Dermis microvascular lymphatic vessel endothelial cell (primary cell): ENCODE results near the gene KCNMB4. TPM values are rescaled to one million over a fixed set of nuclear protein-coding genes. Genes with fewer than 3 reads are reported as not detected.

Source experiments
- DNase-seq, 2 donors: peaks; one replicate each; pipeline versions ENCODE4 v3.0.0 to v3.0.0-alpha.2; 2010; ENCODE audit warnings: low read depth in 2 of 2
- total RNA-seq: library from RNA; depleted of rRNA; stranded (reverse); fragments of >200 nt; gene quantifications from 2 replicates; pipeline ENCODE4 v1.2.1, GENCODE V29; 2014

The KCNMB4 gene, protein sequence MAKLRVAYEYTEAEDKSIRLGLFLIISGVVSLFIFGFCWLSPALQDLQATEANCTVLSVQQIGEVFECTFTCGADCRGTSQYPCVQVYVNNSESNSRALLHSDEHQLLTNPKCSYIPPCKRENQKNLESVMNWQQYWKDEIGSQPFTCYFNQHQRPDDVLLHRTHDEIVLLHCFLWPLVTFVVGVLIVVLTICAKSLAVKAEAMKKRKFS
- total RNA-seq, result 0.39 and 0.51 TPM in 2 replicates

DNA sequence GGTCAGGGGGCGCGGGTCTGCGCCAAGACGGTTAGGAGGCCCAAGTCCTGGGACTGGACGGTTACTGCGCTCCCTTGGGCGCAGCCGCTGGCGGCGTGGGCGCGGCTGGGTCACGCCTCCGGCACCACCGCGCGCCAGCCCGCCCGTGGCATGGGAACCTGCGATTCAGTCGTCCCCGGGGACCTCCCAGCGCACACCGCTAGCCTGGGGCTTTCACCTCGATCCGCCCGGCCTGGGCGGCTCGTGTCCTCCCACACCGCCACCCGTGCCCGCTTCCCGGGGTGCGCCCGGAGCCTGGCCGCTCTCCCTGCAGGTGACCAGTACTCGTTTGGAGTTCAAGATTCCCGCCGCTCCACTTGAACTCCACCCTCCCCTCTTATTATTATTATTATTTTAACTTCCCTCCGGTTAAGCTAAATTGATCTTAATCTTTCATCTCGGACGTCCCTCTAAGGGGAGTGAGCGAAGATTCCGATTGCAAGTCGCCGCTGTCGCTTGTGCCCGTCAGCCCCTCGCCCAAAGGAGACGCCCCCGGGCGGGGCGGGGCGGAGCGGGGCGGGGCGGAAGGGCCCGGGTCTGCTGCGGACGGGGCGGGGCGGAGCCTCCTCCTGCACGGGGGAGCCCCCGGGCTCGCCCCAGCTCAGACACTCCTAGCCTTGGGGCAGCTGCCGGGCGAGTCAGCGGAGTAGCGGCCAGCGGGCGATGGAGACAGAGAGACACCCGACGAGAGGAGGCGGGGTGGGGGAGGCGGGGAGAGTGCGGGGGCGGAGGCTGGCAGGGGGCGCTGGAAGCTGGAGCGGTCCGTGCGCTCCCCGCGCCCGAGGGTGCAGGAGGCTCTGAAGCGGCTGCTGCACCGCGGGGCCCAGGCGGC, at the start of gene KCNMB4:
TSS of gene KCNMB4 (plus strand) at position 643 of the 871 bp plus-strand sequence. CDS start 445 bp downstream, outside the sequence.
- peak in 1 of 2 donors; percentile 54 for DNase-seq

DNA sequence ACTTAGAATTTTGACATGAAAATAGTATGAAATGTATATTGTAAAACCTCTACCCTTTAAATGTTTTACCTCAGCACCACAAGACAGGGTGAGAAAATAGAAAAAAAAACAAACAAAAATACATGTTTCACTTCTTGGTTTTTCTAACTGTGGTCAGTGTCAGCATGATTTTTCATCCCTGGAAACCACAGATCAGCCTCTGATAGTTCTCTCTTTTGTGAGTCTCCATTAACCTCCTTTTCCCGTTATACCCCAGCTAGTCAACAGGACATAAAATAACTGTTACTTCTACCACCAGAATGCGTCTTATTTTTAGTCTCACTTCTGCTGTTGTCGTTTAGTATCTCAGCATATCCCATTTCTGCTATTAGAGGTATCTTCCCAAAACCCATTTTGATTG, 48.3 kb upstream of the KCNMB4 start:
- DNase-seq, result no peak

GRCh38 chr12:70319605-70320004, 46.5 kb upstream of the KCNMB4 start:
- DNase-seq, result no peak

GRCh38 chr12:70321191-70321590, 44.9 kb upstream of the KCNMB4 start:
- DNase-seq, result no peak

- no peak for DNase-seq
Measured at GRCh38 chr12:70327541-70327940, 38.5 kb upstream of the KCNMB4 start.

GRCh38 chr12:70329728-70330127, 36.4 kb upstream of the KCNMB4 start:
- no peak for DNase-seq

DNA sequence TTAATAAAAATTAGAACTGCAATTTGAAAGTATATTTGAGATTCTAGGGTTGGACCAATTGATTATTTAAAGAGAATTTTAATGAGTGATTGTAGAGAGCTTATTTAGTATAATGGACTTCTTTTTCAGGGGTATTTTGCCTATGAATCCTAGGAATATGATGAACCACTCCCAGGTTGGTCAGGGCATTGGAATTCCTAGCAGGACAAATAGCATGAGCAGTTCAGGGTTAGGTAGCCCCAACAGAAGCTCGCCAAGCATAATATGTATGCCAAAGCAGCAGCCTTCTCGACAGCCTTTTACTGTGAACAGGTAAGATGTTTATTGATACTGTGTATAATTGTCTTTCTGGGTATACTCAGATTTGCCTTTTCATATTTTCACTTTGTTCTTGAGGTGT, 35.9 kb upstream of the KCNMB4 start:
- no peak for DNase-seq

- no peak for DNase-seq
Measured at GRCh38 chr12:70332236-70332635, 33.9 kb upstream of the KCNMB4 start.

- no peak for DNase-seq
Measured at GRCh38 chr12:70334742-70335141, 31.3 kb upstream of the KCNMB4 start.

DNA sequence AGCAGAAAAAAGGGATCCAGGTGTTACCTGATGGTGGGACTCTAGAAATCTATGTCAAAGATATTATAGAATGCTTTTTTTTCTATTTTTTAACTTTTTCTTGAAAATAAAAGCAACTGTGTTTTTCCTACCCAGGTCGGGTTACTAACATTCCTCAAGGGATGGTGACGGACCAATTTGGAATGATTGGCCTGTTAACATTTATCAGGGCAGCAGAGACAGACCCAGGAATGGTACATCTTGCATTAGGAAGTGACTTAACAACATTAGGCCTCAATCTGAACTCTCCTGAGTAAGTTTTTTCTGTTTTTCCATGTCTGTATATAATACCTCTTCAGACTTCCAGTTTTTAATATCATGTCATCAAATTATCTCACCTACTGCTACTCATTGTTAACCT, 27.6 kb upstream of the KCNMB4 start:
- DNase-seq, result no peak

DNA sequence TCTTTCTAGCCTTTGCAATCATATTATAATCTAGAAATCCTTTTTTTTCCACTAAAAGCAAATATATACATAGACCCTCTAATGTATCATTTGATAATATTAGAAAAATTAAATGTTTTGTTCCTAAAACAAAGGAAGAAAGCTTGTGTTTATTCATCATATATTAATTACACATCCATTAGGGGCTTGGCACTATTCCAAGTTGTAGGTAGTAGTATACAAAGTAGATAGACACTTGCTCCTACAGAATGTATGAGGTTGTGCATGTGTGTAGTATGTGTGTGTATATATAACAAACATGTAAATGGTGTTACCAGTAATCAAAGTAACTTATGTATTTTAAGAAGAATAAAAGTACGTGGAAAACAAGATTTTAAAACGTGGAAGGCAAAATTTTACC, 15.0 kb upstream of the KCNMB4 start:
- DNase-seq, result no peak

DNA sequence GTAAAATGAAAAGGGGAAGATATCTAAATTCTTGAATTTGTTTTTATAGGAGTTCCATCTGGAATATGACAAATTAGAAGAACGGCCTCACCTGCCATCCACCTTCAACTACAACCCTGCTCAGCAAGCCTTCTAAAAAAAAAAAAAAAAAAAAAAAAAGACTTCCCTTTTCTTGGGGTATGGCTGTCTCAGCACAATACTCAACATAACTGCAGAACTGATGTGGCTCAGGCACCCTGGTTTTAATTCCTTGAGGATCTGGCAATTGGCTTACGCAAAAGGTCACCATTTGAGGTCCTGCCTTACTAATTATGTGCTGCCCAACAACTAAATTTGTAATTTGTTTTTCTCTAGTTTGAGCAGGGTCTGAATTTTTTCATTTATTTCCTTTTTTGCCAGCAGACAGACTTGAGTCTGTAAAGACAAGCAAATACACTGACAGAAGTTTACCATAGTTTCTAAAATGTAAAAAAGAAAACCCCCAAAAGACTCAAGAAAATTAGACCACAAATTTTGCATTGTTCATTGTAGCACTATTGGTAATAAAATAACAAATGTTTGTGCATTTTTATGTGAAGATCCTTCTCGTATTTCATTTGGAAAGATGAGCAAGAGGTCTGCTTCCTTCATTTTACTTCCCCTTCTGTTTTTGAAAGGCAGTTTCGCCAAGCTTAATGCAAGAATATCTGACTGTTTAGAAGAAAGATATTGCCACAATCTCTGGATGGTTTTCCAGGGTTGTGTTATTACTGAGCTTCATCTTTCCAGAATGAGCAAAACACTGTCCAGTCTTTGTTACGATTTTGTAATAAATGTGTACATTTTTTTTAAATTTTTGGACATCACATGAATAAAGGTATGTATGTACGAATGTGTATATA, 12.1 kb upstream of the KCNMB4 start:
- no peak for DNase-seq

DNA sequence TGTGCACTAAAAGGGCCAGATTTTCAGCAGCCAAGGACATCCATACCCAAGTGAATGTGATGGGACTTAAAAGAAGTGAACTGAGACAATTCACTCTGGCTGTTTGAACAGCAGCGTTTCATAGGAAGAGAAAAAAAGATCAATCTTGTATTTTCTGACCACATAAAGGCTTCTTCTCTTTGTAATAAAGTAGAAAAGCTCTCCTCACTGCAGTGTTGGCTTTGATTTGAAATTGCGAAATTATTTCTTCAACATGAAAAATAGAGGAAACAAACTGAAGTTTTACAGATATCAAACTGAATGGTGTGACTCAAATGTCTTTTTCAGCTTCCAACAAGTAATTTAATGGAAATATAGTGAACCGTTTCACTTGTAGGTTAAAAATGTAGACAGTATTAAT, 11.3 kb upstream of the KCNMB4 start:
- DNase-seq, result no peak

DNA sequence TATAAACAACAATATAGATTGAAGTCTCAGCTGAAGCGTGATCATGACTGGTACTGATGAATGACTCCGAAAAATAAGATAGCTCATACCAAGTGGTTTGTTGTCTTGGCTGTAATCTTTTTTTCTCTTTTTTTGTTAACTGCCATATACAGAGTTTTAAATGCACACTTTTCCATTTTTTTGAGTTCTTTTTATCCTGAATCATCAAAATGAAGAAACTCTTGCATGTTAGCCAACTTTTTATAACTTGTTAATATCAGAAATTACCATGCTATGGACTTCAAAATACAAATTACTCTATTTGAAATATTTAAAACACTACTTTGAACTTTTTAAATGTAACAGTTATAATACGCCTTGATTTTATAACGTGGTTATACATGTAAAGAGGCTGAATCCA, 10.1 kb upstream of the KCNMB4 start:
- no peak for DNase-seq

DNA sequence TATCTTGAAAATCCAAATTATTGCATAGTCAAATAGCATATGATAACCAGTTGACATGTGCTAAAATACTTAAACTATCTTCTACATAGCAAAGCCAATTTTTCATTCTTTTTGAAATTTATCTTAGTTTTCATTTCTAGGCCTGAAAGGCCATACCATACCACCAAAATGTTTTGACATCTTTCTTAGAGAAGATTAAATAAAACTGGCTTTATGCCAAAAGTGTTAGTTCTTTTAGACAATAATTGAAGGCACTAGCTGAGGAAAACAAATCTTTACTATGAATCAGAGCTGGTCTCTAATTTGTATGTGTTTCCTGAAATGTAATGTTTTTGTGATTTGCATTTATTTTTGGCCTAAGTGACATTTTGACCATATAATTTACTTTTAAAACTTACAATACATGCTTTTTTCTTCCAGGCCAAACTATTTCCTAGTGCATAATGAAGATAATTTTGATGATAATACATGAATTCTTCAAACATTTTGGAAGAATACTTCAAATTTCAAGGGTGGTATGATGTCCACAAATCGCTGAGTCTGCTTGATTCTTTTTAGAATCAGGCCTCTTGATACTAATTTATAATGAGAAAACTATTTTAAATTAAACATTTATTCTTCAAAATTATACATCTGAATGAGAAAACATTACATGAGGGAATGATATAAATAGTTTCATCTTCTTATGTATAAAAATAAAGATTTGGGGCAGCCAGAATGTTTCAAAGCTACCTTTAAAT, 6.5 kb upstream of the KCNMB4 start:
- DNase-seq, result no peak

DNA sequence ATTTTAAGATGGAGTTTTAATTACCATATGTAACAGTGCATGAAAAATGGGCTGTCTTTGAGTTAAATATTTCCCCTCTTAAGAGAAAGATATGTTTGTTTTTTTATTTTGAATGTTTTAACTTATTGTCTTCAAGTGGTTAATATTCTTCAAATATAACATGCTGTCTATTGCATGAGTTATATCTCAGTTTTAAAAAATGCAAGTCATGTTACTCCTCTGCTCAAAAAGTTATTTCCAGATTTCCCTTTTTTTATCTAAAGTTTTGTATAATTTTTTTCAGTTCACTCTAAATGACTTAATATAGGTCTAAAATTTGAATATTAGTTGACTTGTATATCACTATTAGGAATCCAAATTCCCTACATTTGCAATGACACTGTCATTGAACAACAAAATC, 5.9 kb upstream of the KCNMB4 start:
- DNase-seq, result no peak

DNA sequence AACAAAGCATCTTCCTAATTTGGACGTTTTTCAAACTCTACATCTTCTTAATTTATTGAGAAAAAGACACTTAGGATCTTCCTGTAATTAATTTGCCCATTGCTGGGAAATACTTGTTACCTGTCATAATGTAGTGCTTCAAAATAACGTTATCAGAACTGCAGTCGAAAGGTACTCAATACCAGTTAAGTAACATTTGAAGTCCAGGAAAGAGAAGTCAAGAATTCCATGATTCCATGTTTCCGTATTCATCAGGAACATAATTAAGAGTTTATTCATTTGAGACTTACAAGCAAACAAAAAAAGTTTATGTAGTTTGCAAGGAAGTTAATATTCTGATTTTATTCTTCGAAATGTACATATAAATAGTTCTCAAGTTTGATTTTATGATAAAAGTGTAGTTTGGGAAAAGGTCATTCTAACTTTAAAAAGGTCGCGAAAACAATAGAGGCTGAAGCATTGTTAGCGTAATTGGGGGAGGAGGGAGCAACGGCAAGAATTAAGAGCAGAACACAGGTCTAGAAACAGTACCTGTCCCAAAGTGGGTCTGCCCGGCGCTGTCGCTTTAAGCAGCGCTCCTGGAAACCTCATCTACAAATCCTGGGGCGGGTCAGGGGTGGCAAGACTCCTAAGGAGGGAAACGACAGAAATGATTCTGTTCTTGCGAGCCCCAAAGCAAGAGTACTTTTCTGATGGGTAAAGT, 1.2 kb upstream of the KCNMB4 start:
- DNase-seq, result no peak

DNA sequence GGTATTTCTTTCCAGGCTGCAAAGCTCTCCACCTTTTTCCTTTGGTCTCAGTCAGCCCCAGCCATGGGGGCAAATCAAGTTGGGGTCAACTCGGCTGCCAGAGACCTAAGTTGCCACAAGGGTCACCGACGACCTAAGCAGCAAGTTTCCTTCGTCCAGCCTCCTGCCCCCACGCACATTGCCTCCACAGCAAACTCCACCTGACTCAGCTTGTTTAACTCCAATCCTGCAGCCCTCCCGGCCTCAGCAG, 767 bp upstream of the KCNMB4 start:
- DNase-seq, result peak in 1 of 2 donors; percentile 3

- peak in 1 of 2 donors; percentile 28 for DNase-seq
Measured at GRCh38 chr12:70366581-70367257, 629 bp downstream of the KCNMB4 start.
